MV-4-11 (cell line): ENCODE data around the gene TRAPPC12.
A peak's percentile ranks its signal among the peaks of the same experiment; 100 is the strongest.

Source experiments
- DNase-seq: peaks from one replicate; lab custom pipeline; 2025; lab: John Stamatoyannopoulos, UW

TRAPPC12 gene

GRCh38 chr2:3408781-3409180 is 29.3 kb downstream of the TRAPPC12 start:
- DNase-seq: no peak

- DNase-seq: peak; percentile 49
Measured at GRCh38 chr2:3409627-3410170, 30.2 kb downstream of the TRAPPC12 start.

DNA sequence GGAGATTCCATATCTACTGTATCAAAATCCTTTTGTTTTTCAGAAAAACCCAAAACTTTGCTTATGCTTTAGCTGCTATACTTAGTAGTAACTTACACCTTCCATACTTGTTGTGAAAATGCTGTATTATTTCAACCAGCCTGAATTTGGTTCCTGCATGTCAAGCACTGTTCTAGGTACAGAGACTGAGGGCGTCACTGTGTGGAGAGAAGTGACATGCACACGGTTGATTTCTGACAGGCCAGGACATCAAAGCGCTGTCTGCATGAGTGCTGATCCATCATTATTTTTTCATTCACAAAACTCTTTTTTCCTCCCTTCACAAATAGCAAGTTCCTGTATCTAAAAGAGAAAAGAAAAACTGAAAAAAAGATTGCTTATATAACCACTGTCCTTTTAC is 31.6 kb downstream of the TRAPPC12 start:
- no peak for DNase-seq

GRCh38 chr2:3413697-3414096 is 34.2 kb downstream of the TRAPPC12 start:
- no peak for DNase-seq

DNA sequence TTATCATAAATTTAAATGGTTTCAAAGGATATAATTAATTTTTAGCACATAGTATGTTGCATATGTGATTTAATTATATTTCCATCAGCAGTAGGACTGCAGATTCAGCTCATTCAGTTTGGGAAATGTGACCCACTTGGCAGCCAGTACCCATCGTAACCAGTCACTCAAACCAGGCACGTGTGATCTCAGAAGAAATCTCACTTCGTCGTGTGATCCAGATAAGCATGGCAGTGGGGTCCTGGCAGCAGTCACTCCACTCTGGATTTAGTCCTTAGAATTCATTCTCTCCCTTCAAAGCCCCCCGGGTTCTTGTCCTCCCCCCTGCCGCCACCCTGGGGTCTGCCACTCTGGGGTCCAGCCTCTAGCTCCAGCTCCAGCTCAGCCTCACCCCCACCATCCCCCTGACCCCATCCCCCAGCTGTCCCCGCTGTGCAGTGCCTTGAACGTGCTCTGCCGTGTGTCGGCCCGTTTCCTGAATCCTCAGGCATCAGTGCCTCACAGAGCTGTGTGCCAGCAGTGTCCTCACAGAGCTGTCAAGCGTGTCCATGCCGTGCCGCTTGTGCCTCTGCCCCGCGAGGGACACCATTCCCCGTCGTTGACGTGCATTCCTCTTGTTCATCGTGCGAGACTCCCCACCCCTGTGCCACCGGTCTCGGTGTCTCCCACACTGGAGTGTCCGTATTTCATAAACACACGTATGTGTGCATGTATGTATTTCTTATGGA is 34.8 kb downstream of the TRAPPC12 start:
- no peak for DNase-seq

DNA sequence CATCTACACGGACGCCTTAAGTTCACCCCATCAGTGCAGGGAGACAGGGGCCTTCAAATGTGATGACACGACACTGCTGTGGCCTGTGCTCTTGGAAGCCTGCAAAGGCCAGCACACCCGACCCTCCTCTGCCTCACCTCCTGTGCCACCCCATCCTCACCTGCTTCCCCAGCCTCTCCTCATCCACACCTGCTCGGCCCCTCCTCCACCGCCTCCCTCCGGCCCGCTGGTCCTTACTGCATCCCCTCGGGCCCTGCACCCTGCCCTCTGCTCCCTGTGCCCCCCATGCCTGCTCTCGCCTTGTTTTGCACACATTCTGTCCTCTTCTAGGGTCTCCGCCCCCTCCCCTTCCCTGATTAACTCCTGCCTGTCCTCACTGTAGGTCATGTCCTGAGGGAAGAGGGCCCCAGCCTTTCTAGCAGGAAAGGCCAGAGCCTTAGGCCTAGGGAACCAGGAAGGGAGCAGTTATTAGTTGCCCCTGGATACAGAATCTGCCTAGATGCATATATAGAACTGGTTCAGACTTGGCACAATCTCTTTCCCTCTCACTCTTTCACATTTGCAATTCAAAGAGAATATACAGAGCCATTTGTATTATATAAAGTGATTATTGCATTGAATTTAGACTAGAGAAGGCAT is 39.4 kb downstream of the TRAPPC12 start:
- DNase-seq: no peak

DNA sequence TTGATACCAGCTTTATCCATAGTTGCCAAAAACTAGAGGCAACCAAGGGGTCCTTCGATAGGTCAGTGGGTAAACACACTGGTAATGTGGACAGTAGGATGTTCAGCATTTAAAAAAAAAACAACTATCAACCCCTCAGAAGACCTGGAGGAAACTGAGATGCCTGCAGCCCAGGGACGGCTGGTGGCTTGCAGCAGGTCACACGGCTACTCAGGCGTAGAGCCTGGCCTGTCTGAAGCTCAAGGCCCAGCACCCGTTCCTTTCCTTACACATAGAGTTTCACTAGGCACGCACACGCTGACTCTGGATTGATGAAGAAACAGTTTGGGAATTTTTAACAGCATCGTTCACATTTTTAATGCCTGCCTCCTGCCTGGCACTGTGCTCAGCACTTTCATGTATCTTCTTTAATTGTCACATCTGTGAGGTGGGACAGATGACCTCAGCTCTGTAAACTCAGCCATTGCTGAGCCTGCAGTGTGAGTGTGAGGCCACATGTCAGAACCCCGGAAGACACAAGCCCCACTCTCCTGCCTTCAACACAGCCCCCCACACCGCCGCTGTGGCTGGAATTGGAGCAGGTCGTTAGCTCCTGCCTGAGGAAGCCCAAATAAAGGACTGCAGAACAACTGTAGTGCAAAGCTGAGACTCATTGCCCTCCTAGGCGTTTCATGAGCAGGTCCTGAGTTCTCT is 40.7 kb downstream of the TRAPPC12 start:
- no peak for DNase-seq

- DNase-seq: no peak
Measured at GRCh38 chr2:3420769-3421397, 41.4 kb downstream of the TRAPPC12 start.

DNA sequence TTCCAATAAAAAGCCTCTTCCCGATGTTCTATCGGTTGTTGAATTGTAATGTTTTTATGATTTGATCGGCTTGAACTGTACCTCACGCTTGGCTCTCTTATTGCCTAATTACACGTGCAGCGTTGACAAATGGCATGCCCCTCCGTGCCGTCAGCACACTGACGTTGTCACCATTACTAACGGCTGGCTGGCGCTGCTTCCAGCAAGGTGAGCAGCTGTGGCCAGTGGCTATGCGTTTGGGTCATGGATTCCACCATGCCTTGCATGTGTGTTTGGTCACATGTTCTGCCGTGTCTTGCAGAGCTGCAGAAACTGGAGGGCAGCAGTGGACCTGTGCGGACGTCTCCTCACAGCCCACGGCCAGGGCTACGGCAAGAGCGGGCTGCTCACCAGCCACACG is 42.1 kb downstream of the TRAPPC12 start:
- no peak for DNase-seq

DNA sequence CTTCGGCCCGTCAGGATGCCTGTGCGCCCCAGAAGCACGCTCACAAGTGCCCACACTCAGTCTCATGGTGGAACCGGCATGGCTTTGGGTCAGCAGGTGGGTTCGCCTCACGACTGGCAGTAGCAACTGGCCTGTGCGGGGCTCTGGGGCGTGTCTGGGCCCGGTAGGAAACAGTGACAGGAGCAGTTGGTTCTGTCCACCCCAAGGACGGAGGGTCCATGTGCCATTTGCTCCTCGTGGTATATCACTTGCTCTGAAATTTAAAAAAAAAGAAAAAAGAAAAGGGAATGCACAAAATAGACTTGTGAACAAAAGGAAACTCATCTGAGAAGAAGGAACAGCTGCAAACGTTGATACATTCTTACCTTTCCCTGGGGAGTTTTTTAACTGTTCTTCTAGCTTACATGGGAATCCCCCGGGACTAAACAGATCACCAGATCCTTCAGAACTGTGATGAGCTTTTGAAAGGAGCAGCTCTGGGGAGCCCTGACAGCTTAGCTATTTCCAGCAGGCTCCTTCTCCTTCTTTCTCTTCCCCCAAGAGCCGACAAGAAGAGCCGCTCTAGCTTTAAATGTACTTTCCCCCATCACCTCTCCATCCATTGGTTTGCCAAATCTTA is 42.8 kb downstream of the TRAPPC12 start:
- no peak for DNase-seq

DNA sequence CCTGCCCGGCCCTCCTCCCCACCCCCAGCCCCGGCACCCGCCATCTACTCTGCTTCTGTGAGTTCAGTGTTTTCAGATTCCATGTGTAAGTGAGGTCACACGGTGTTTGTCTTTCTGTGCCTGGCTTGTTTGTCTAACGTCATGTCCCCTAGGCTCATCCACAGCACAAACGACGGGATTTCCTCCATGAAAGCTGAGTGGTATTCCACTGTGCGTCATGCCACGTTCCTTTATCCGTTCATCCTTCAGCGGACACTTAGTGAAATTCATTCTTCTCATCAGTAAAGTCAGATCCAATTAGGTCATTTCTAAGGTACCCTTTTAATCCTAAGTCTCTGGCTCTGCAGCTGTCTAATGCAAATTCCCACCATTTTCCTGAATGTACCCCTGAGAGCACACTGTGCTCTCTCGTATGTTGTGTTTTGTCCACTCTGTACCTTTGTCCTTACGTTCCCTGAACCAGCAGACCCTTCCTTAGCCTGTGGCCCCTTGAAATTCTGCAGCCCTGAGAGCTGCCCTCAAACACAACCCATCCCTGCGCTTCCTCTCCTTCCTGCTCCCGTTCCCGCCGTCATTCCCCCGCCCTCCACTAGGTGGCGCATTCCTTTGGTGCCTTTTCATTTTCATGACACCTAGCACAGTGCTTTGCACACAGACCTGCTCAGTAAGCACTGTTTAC is 44.1 kb downstream of the TRAPPC12 start:
- peak; percentile 43 for DNase-seq

- DNase-seq: no peak
Measured at GRCh38 chr2:3424171-3424795, 44.8 kb downstream of the TRAPPC12 start.

- DNase-seq: no peak
Measured at GRCh38 chr2:3426615-3427014, 47.1 kb downstream of the TRAPPC12 start.

DNA sequence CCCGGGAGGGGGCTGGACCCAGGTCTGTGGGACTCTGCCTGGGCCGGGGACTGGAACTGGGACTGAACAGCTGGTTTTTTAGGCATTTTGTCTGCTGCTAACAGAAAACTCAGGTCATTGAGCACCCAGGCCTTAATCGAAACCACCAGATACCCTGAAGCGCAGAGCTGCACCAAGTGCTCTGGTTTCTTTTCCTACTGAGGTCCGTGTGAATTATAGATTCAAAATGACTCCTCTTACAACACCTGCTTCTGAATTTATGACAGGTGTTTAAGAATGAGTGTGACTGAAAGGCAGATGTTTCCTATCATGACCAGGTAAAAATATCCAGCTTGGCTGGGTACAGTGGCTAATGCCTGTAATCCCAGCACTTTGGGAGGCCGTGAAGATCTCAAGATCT is 47.8 kb downstream of the TRAPPC12 start:
- no peak for DNase-seq

- no peak for DNase-seq
Measured at GRCh38 chr2:3428577-3428976, 49.1 kb downstream of the TRAPPC12 start.

GRCh38 chr2:3429066-3429610 is 49.6 kb downstream of the TRAPPC12 start:
- no peak for DNase-seq

DNA sequence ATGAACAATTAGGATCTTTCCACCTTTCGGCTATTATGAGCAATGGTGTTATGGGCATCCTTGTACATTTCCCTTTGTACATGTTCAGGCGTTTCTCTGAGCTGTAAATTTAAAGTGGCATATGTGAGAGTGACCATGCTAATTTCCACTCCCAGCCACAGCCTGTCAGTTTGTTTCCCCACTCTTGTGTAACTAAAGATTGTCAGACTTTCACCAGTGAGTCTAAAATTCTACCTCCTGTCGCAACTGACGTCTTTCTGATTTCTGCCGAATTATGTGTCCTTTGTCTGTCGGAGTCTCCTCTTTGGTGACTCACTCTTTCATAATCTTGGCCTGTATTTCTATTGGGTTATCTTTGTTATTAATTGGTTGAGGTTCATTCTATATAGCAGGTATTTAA is 50.7 kb downstream of the TRAPPC12 start:
- peak; percentile 89 for DNase-seq

DNA sequence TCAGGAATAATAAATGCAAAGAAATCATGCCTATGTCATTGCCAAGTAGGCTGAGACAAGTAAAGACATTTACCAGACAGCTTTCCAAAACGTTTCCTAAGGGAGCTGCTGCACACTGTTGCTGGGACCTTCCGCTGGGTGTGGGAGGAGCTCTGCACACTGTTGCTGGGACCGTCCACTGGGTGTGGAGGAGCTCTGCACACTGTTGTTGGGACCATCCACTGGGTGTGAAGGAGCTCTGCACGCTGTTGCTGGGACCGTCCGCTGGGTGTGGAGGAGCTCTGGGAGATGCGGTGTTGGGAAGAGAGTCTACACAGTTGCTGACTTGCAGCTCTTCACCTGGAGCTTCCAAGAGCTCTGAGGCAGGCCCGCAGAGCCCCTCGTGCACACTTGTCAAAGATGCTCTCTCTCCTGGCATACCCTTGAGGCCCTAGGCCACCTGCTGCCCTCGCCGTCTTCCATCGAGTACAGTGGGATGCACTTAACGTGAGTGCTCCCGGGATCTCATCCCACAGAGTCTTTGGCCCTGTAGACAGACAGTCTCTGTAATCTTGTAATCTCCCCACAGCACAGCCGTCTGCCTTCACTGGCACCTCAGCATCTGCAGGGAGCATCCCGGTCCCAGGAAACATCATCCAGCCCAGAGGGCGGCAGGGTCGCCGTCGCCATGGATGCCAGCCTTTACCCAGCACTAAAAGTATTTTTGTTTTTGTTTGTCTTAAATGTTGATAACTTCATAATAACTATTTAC is 51.4 kb downstream of the TRAPPC12 start:
- no peak for DNase-seq

- DNase-seq: peak; percentile 22
Measured at GRCh38 chr2:3432067-3432466, 52.6 kb downstream of the TRAPPC12 start.
